GM13977 (cell line): ENCODE results near the gene CDON.
"Not testable (repeated sequence)": the region's sequence is repeated elsewhere in the genome, so short reads cannot be mapped to it uniquely, and the experiment has no call there.

ENCODE experiments used
- DNase-seq: peaks from one replicate; pipeline ENCODE4 v3.0.0; 2012; ENCODE audit warnings: low spot score
- in situ Hi-C: fragments of 300-500 bp; cut with MboI; formaldehyde crosslinking; loops from one replicate; pipeline ENCODE4 v1.12.0; 2022; ENCODE audit warnings: low sequenced_read_pairs, low pct_unique_long_range_greater_than_20kb, mixed read lengths, inconsistent platforms; ENCODE audit not compliant: unreplicated experiment
- TF ChIP-seq, protein P1 (sequence below): IDR thresholded peaks from 2 replicates; pipeline ENCODE4 v1.5.1; 2012; ENCODE audit warnings: mild to moderate bottlenecking, control low read depth; ENCODE audit not compliant: insufficient read depth; ENCODE audit errors: extremely low read depth, missing control alignments

The CDON gene

DNA sequence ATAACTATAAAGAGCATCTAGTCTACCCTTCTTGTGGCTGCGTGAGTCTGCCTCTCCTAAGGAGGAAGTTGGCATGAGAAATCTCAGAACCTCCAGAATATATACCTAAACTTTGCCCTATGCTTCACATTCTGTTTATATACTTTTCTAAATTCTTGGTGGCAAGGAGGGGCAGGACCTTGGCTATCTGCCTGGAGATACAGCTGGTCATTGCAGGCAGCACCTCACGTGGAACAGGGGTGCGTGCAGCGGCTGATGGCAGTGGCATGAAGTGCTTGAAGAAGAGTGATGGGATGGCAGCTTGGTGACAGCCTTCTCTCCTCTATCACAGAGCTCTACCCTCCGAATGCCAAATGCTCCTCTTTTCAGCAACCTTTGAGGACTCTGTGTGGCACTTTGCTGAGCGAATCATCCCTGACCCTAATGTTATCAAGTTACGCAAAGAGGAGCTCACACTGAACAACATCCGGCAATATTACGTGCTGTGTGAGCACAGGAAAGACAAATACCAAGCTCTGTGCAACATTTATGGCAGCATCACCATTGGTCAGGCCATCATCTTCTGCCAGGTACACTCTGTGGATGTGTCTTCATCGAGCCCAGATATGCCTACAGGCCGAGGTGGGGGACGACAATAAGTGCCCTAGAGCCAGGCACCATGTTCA lies 145.9 kb downstream of the CDON start:
- in situ Hi-C loops = no loop called here
- TF ChIP-seq, protein P1, sequence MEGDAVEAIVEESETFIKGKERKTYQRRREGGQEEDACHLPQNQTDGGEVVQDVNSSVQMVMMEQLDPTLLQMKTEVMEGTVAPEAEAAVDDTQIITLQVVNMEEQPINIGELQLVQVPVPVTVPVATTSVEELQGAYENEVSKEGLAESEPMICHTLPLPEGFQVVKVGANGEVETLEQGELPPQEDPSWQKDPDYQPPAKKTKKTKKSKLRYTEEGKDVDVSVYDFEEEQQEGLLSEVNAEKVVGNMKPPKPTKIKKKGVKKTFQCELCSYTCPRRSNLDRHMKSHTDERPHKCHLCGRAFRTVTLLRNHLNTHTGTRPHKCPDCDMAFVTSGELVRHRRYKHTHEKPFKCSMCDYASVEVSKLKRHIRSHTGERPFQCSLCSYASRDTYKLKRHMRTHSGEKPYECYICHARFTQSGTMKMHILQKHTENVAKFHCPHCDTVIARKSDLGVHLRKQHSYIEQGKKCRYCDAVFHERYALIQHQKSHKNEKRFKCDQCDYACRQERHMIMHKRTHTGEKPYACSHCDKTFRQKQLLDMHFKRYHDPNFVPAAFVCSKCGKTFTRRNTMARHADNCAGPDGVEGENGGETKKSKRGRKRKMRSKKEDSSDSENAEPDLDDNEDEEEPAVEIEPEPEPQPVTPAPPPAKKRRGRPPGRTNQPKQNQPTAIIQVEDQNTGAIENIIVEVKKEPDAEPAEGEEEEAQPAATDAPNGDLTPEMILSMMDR = no peak
- no peak for DNase-seq

DNA sequence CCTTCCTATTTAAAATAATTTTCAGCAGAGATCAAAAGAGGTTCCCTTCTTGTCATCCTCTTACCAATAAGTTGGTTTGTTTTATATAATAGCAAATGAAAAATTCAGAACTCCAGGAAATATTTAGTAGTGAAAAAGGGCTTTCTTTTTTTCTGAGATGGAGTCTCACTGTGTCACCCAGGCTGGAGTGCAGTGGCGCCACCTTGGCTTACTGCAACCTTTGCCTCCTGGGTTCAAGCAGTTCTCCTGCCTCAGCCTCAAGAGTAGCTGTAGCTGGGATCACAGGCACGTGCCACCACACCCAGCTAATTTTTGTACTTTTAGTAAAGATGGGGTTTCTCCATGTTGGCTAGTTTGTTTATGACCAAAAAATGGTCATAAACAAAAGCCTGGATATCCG lies 148.1 kb downstream of the CDON start:
- in situ Hi-C loops, DNase-seq: not testable (repeated sequence)

DNA sequence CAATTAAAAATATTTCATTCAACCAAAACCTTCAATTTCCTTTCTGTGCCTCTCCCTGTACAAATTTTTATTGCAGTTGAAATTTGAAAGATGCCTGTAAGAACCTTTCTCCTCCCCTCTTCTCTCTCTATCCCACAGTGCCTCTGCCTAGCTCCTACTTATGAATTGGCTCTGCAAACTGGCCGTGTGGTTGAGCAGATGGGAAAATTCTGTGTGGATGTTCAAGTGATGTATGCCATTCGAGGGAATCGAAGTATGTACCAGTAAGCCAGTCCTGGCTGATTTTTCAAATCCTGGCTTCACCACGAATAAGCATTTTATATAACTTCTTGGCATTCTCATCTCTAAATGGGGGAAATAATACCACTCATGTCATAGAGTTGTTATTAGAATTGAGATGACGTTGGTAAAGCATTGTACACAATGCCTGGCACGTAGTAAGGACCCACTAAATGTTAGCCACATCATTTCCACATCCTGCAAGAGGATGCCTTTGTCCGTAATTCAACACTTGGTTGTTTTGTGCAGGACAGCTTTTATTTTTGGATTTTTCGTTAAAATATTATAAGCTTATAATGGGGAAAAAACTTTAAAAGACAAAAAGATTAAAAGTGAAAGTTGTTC lies 152.3 kb downstream of the CDON start:
- in situ Hi-C loops = no loop called here
- TF ChIP-seq, protein P1 = no peak
- no peak for DNase-seq
